CD14-positive monocyte (primary cell): Measurements from ENCODE around the gene COQ4. TPM values are rescaled to one million over a fixed set of nuclear protein-coding genes. Genes with fewer than 3 reads are reported as not detected.

Source experiments
- DNase-seq, 3 donors: peaks; one replicate each; pipeline ENCODE4 v3.0.0-alpha.2; 2011 to 2022
- H2AFZ ChIP-seq: 2 replicates; pipeline ENCODE4 v1.6.0; 2012; ENCODE audit warnings: mild to moderate bottlenecking, low read depth, low read length, inconsistent platforms; ENCODE audit not compliant: insufficient read depth, poor library complexity, severe bottlenecking
- H3K27ac ChIP-seq, 2 donors: 1 replicate in 1 of 2; 2 replicates in 1 of 2; pipeline ENCODE4 v1.5.1; 2012 to 2013; ENCODE audit warnings: low read length in 2 of 2, control low read depth in 1 of 2, inconsistent platforms in 1 of 2, low read depth in 1 of 2, mild to moderate bottlenecking in 1 of 2
- H3K27me3 ChIP-seq, 2 donors: one replicate each; pipeline versions ENCODE4 v1.6.0 to v1.6.1; 2011 to 2013; ENCODE audit warnings: low read length in 2 of 2; ENCODE audit not compliant: control insufficient read depth in 2 of 2, insufficient read depth in 2 of 2
- H3K36me3 ChIP-seq, 2 donors: replicated peaks in 1 of 2; 1 replicate in 1 of 2; 2 replicates in 1 of 2; pipeline versions ENCODE4 v1.5.1 to v1.6.1; 2012 to 2013; ENCODE audit warnings: low read length in 2 of 2, control low read depth in 1 of 2, inconsistent platforms in 1 of 2, mild to moderate bottlenecking in 1 of 2; ENCODE audit not compliant: insufficient read depth in 2 of 2, control insufficient read depth in 1 of 2
- H3K4me1 ChIP-seq, 2 donors: 1 replicate in 1 of 2; 2 replicates in 1 of 2; pipeline versions ENCODE4 v1.5.1 to v1.6.1; 2012 to 2013; ENCODE audit warnings: low read length in 2 of 2, control low read depth in 1 of 2, inconsistent platforms in 1 of 2, mild to moderate bottlenecking in 1 of 2, moderate library complexity in 1 of 2; ENCODE audit not compliant: insufficient read depth in 2 of 2, control insufficient read depth in 1 of 2
- H3K4me2 ChIP-seq: replicated peaks from 2 replicates; pipeline ENCODE3; 2012; ENCODE audit warnings: low read length, moderate library complexity, mild to moderate bottlenecking; ENCODE audit not compliant: poor library complexity, severe bottlenecking; ENCODE audit errors: extremely low read depth
- H3K4me3 ChIP-seq, 3 experiments: fragments of 200-600 bp in 1 of 3; sonication (generic) in 1 of 3; replicated peaks in 1 of 3; 1 replicate in 2 of 3; 2 replicates in 1 of 3; pipeline ENCODE4 v1.5.1; 2011 to 2013; ENCODE audit warnings: low read length in 3 of 3, mild to moderate bottlenecking in 3 of 3, control low read depth in 2 of 3, low read depth in 2 of 3, inconsistent platforms in 1 of 3, moderate library complexity in 1 of 3
- H3K79me2 ChIP-seq: 2 replicates; pipeline ENCODE4 v1.6.0; 2012; ENCODE audit warnings: mild to moderate bottlenecking, control low read depth, inconsistent platforms, low read length, moderate library complexity; ENCODE audit not compliant: insufficient read depth
- H3K9ac ChIP-seq: 2 replicates; pipeline ENCODE4 v1.6.0; 2017; ENCODE audit warnings: low read length, mild to moderate bottlenecking; ENCODE audit not compliant: insufficient read depth, poor library complexity, severe bottlenecking
- H3K9me3 ChIP-seq, 2 donors: replicated peaks in 1 of 2; 1 replicate in 1 of 2; 2 replicates in 1 of 2; pipeline versions ENCODE4 v1.5.1 to v1.6.1; 2012 to 2013; ENCODE audit warnings: low read length in 2 of 2, control low read depth in 1 of 2; ENCODE audit not compliant: control insufficient read depth in 1 of 2, insufficient read depth in 1 of 2
- H4K20me1 ChIP-seq: 2 replicates; pipeline ENCODE4 v1.6.0; 2012; ENCODE audit warnings: mild to moderate bottlenecking, low read length, control low read depth, moderate library complexity; ENCODE audit not compliant: insufficient read depth
- H3K27ac Mint-ChIP-seq, 7 donors: one replicate each; pipeline ENCODE4 v1.8.0; 2020; ENCODE audit warnings: mild to moderate bottlenecking in 7 of 7, mixed read lengths in 7 of 7, moderate library complexity in 6 of 7, inconsistent platforms in 2 of 7
- H3K27me3 Mint-ChIP-seq, 3 donors: one replicate each; pipeline ENCODE4 v1.8.0; 2021 to 2022; ENCODE audit warnings: low read depth in 3 of 3, mild to moderate bottlenecking in 3 of 3, mixed read lengths in 3 of 3, moderate library complexity in 3 of 3, inconsistent platforms in 1 of 3
- H3K36me3 Mint-ChIP-seq, 2 donors: one replicate each; pipeline ENCODE4 v1.8.0; 2020; ENCODE audit warnings: mixed read lengths in 2 of 2, inconsistent platforms in 1 of 2, mild to moderate bottlenecking in 1 of 2
- H3K4me1 Mint-ChIP-seq: one replicate; pipeline ENCODE4 v1.8.0; 2020; ENCODE audit warnings: mild to moderate bottlenecking, mixed read lengths
- H3K4me3 Mint-ChIP-seq, 2 donors: one replicate each; pipeline ENCODE4 v1.8.0; 2020; ENCODE audit warnings: mild to moderate bottlenecking in 2 of 2, mixed read lengths in 2 of 2, moderate library complexity in 1 of 2
- H3K9me3 Mint-ChIP-seq, 7 donors: one replicate each; pipeline ENCODE4 v1.8.0; 2020 to 2022; ENCODE audit warnings: mixed read lengths in 7 of 7, mild to moderate bottlenecking in 6 of 7, moderate library complexity in 6 of 7, inconsistent platforms in 2 of 7
- whole genome bisulfite sequencing: methylation state at CpG from one replicate; pipeline ENCODE4 v1.1.5; 2013; ENCODE audit warnings: missing lambda C conversion rate; ENCODE audit not compliant: insufficient coverage; 5-methylcytosine and 5-hydroxymethylcytosine counted together
- intact Hi-C, 2 donors: fragments of 100-400 bp; cut with micrococcal nuclease; formaldehyde crosslinking; loops; one replicate each; pipeline versions ENCODE4 v1.15.0 to v1.15.1; 2023
- polyA plus RNA-seq, 3 donors: library from polyadenylated mRNA; depleted of rRNA in 1 of 3; unstranded in 2 of 3; stranded (reverse) in 1 of 3; fragments of 300-500 nt in 2 of 3; fragments of >200 nt in 1 of 3; fragmentation: Illumina TruSeq in 2 of 3; gene quantifications; 1 replicate in 2 of 3; 2 replicates in 1 of 3; pipeline ENCODE4 v1.2.3, GENCODE V29; 2012 to 2021
- TF ChIP-seq, protein P1 (sequence below): fragments of 200-600 bp; IDR thresholded peaks from one replicate; pipeline ENCODE4 v1.8.0; 2022; ENCODE audit warnings: antibody characterized with exemption, mild to moderate bottlenecking

The COQ4 gene
- polyA plus RNA-seq, 3 donors, result 19.9 to 32.6 (median 20.4) TPM

GRCh38 chr9:128358861-128359260, 36.2 kb downstream of the COQ4 start:
- Mint-ChIP-seq H3K4me3 (no peak overlapping the region), H3K27me3 (peaks cover 0 to 5% (median 0%) of the 10 kb centered on the region in 3 donors), H3K27ac (peak overlapping the region in 1 of 7 donors; percentile 63), H3K9me3 (no peaks in the 10 kb centered on the region), H3K4me1 (peaks cover 9% of the 10 kb centered on the region), H3K36me3 (peaks cover 16 to 27% of the 10 kb centered on the region in 2 donors)
- H3K9ac ChIP-seq, result no peak overlapping the region
- WGBS, result 100% methylated on average over 3 of the region's 4 CpGs
- DNase-seq, result no peak
- H3K27ac ChIP-seq, result no peak overlapping the region
- H3K9me3 ChIP-seq, result no peaks in the 10 kb centered on the region
- no peaks in the 10 kb centered on the region for H3K79me2 ChIP-seq
- H4K20me1 ChIP-seq, result no peaks in the 10 kb centered on the region
- TF ChIP-seq, protein P1, sequence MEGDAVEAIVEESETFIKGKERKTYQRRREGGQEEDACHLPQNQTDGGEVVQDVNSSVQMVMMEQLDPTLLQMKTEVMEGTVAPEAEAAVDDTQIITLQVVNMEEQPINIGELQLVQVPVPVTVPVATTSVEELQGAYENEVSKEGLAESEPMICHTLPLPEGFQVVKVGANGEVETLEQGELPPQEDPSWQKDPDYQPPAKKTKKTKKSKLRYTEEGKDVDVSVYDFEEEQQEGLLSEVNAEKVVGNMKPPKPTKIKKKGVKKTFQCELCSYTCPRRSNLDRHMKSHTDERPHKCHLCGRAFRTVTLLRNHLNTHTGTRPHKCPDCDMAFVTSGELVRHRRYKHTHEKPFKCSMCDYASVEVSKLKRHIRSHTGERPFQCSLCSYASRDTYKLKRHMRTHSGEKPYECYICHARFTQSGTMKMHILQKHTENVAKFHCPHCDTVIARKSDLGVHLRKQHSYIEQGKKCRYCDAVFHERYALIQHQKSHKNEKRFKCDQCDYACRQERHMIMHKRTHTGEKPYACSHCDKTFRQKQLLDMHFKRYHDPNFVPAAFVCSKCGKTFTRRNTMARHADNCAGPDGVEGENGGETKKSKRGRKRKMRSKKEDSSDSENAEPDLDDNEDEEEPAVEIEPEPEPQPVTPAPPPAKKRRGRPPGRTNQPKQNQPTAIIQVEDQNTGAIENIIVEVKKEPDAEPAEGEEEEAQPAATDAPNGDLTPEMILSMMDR, result no peak
- H3K4me3 ChIP-seq, result no peak overlapping the region
- no peaks in the 10 kb centered on the region for H3K27me3 ChIP-seq
- H3K4me1 ChIP-seq, result peaks cover 10 to 11% of the 10 kb centered on the region in 2 donors
- intact Hi-C loops, result no loop called here
- no peak overlapping the region for H3K4me2 ChIP-seq
- H2AFZ ChIP-seq, result no peak overlapping the region
- peaks cover 8 to 30% of the 10 kb centered on the region in 2 donors for H3K36me3 ChIP-seq

DNA sequence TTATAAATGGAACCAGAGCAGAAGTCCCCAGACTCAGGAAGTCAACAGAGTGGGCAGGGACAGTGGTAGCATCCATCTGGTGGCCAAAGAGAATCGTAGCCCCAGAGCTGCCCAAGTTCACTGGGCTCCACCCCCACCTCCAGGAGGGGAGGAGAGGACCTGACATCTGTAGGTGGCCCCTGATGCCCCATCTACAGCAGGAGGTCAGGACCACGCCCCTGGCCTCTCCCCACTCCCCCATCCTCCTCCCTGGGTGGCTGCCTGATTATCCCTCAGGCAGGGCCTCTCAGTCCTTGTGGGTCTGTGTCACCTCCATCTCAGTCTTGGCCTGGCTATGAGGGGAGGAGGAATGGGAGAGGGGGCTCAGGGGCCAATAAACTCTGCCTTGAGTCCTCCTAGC, 38.2 kb downstream of the COQ4 start:
- Histone ChIP-seq H3K4me3 (no peak overlapping the region), H2AFZ (no peak overlapping the region), H3K9ac (no peak overlapping the region), H3K4me2 (no peak overlapping the region), H4K20me1 (no peaks in the 10 kb centered on the region), H3K27me3 (no peaks in the 10 kb centered on the region), H3K36me3 (peaks cover 0 to 13% of the 10 kb centered on the region in 2 donors), H3K9me3 (no peaks in the 10 kb centered on the region), H3K27ac (no peak overlapping the region), H3K4me1 (peaks cover 21 to 25% of the 10 kb centered on the region in 2 donors), H3K79me2 (no peaks in the 10 kb centered on the region)
- DNase-seq, result no peak
- TF ChIP-seq, protein P1, result no peak
- peaks cover 21% of the 10 kb centered on the region for H3K4me1 Mint-ChIP-seq
- 83% methylated on average over 1 of the region's 2 CpGs for WGBS
- H3K4me3 Mint-ChIP-seq, result no peak overlapping the region
- no peaks in the 10 kb centered on the region for H3K9me3 Mint-ChIP-seq
- peak overlapping the region in 2 of 7 donors; percentile 15 to 30 for H3K27ac Mint-ChIP-seq
- peaks cover 6 to 8% of the 10 kb centered on the region in 2 donors for H3K36me3 Mint-ChIP-seq
- H3K27me3 Mint-ChIP-seq, result peaks cover 0 to 8% (median 5%) of the 10 kb centered on the region in 3 donors
- intact Hi-C loops, result loop anchor here in 1 of 2 donors (5.0 kb wide), 1 partner anchor 56 kb away; no protein-coding TSS in a partner anchor
